ENCODE results near the gene COX4I1.

DNA sequence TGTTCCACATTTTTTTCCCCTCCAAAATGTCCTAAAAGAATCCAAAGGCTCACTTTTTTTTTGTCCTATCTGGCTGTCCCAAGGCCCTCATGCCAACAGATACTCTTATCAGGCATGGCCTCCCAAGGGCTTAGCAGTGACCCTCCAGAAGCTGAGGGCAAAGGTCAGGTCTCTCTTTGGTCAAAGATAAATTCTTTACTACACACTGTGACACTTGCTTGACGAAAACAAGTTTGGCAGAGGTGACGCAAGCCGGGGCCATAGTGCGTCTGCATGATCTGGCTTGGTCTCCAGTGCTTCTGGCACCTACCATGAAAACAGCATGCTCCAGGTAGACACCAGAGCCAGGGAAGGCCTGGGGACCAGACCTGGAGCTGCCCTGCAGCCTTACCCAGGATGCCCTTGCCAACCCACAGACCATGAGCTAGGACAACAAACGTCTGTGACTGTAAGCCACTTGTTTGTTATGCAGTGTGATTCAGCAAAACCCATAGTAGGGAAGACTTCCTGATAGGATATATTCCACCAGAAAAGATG, 50.9 kb downstream of the COX4I1 start:
- TF ChIP-seq, protein P1, sequence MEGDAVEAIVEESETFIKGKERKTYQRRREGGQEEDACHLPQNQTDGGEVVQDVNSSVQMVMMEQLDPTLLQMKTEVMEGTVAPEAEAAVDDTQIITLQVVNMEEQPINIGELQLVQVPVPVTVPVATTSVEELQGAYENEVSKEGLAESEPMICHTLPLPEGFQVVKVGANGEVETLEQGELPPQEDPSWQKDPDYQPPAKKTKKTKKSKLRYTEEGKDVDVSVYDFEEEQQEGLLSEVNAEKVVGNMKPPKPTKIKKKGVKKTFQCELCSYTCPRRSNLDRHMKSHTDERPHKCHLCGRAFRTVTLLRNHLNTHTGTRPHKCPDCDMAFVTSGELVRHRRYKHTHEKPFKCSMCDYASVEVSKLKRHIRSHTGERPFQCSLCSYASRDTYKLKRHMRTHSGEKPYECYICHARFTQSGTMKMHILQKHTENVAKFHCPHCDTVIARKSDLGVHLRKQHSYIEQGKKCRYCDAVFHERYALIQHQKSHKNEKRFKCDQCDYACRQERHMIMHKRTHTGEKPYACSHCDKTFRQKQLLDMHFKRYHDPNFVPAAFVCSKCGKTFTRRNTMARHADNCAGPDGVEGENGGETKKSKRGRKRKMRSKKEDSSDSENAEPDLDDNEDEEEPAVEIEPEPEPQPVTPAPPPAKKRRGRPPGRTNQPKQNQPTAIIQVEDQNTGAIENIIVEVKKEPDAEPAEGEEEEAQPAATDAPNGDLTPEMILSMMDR (IDR thresholded peaks at IDR 0.05): no peak
- no peak for TF ChIP-seq EZH2 (IDR thresholded peaks at IDR 0.05; ENCODE audit: borderline replicate concordance, insufficient read depth, low read depth, low read length, poor library complexity, severe bottlenecking)

All from B cell (primary cell).